ENCODE results near the gene CAPN5.

Gene CAPN5

DNA sequence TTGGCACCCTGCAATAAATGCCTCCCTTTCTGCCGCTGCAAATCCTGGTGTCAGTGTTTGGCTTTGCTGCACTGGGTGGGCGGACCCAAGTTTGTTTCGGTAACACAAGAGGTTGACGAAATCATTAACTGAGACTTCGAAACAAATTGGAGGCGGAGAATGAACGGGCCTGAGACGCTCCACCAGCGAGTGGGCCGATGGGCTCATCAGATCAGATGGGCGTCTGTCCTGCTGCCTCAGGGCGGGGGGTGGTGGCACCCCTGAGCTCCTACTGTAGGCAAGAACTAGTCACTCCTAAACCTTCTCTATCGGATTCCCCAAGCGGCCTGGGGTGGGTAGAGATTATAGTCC lies 918 bp upstream of the CAPN5 start:
- DNase-seq (ENCODE audit: low read depth), result peak; percentile 72

DNA sequence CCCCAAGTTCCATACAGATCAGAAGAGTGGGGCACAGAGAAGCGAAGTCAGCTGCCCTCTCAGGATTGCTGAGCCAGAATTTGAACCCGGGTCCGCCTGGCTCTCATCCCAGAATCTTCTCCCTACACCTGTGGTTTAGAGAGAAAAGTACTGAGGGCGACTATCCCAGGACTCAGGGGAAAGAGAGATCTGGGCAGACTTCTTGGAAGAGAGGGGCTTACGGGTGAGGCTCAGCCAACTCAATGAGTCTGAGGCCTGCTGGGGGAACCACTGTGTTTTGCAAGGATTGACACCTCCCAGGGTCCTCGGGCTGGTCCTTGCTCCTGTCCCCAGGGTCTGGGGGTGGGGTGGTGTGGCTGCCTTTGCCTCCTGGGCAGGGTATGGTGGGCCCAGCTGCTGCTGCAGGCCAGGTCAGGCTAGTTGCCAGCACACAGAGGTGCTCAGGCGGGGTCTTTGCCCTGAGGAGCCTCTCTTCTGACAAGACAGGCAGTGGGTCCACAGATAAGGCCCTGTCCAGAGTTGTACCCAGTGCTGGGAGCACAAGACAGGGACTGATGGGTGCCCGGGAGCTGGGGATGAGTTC lies 1.2 kb downstream of the CAPN5 start:
- no peak for DNase-seq (ENCODE audit: low read depth)

DNA sequence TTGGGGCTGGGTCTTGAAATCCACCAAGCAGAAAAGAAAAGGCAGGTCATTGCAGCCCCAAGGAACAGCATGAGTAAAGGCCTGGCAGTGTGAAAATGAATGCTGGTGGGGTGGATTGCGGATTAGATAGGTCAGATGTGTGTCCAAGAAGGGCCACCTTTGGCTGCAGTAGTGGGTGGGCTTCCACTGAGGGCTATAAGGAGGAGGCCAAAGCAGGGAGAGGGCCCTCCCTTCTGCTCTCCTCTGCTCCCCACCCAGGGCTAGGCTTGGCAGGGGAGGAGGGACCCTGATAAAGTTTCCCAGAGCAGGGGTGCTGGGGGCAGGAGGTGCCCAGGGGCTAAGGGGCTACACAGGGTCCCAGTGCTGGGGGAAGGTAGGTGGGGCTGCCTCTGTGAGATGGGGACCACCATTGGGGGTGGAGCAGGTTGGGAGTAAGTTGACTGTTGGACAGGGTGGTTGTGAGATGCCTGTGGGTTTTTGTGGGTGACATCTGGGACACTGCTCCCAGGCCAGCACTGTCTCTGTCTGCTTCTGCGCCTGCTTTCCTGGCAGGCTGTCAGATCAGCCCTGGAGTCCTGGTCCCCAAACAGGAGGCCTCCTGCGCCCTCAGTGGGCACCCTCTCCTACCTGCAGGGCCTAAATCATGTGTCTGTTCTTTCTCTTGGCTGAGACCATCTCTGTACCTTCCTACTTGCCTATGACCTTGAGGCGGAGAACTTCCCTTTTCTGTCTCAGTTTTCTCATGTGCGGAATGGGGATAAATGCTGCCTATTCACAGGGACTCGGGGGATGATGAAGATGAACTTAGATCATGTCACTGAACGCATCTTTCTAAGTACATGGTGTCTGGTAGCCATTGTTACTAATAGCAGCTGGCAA lies 1.9 kb downstream of the CAPN5 start:
- DNase-seq (ENCODE audit: low read depth), result no peak

DNA sequence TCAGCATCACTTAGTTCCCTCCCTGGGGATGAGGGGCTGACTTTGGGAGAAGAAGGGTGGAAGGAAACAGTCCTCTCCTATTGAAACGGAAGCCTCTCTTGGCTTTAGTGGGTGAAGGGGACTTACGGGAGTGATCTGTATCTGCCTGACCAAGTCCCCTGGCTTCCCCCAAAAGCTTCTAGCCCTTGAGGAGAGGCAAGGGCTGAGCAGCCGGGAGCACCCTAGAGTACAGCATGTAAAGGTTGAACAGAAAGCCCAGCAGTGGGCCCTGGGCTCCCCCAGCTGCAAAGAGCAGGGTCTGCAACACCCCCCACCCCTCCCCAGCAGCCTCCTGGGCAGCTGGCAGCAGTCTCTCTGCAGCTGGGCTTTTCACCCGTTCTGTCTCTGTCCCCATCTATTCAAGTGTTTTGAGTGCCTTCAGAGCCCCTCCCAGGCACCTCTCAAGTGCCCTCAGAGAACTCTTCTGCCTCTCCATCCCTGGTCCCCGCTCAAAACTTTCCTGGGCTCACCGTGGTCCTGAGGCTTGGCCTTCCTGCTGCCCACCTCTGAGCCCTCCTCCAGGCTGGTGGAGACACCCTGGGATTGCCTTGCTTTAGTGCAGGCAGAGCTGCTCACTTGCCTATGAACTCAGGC lies 2.7 kb downstream of the CAPN5 start:
- no peak for DNase-seq (ENCODE audit: low read depth)

DNA sequence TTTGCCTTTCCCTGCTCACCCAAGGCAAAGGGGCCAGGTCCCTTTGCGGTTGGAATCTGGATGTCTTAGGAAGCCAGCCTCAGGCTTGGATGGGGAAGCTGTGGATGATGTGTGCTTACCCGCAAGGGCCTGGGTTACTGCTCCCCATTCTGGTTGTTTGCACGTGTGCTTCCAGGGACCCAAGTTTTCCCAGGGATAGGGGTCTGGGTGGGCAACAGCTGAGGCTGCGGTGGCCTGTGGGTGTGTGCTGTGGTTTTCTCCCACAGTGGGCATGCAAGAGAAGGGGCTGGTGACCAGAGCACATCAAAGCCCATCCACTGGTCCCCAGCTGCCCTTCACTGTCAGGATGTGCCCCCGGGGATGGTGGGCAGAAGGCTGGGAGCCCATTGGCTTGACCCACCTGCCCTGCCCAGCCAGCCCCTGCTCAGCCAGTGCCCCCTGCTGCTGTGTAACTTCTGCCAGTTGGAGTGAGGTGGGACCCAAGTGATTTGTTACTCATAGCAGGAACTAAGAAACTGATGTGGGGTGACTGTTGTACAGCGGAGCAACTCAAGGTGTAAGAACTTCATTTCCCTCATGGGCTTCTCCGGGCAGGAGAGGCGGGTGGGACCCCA lies 3.3 kb downstream of the CAPN5 start:
- no peak for DNase-seq (ENCODE audit: low read depth)

DNA sequence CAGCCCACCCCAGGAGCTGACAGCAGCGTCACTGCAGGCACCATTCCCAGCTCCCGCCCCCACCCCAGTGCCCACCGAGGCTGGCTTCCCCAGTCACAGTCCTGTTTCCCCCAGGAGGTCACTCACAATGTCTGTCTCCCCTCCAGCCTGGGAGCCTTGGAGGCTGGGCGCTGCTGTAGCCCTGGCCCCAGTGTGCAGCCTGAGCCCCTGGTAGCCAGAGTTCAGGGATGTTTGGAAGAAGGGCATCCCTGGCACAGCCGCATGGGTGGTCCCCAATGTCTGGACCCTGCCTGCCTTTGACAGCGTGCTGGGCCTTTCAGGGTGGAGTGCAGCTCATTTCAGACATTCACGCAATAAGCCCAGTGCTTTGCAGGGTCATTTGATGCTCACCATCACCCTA lies 4.3 kb downstream of the CAPN5 start:
- DNase-seq (ENCODE audit: low read depth), result no peak

DNA sequence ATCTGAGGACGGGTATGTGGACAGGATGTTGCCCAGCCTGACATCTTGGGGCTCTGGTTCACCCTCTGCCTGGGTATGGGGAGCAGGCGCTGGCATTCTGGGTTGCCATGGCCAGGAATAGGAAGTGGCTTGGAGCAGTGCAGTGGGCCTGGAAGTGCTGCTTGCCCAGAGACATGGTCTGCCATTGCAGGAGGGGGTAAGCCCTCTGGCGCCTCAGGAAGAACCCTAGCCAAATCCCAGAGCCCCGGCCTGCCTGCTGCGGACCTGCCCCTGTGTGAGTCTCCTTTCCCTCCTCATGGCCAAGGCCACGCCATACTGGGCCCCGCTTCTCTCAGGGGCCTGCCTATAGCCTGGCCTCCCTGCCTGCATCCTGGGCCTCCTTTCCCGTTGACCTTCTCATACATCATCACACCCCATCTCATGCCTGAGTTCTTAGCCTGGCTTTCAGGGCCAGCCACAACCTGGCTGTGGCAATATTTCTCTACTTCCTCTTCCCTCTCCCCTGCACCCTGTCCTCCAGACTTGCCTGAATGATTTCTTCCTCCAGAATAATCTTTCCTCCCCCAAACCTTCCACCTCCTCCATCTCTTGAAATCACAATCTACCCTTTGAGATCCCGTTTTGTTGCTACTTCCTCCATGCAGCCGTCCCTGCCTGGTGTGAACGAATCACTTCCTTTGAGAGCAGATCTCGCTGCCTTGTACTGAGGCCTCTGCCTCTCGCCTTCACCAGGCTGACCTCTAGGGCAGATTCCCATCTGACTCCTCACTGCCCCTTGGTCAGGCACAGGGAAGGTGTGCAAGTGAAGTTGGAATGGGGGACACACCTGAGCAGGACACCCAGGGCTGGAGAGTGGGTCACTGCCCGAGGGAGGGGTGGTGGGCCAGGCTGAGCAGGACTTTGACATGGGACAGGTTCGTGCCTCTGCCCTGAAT lies 5.2 kb downstream of the CAPN5 start:
- no peak for DNase-seq (ENCODE audit: low read depth)

DNA sequence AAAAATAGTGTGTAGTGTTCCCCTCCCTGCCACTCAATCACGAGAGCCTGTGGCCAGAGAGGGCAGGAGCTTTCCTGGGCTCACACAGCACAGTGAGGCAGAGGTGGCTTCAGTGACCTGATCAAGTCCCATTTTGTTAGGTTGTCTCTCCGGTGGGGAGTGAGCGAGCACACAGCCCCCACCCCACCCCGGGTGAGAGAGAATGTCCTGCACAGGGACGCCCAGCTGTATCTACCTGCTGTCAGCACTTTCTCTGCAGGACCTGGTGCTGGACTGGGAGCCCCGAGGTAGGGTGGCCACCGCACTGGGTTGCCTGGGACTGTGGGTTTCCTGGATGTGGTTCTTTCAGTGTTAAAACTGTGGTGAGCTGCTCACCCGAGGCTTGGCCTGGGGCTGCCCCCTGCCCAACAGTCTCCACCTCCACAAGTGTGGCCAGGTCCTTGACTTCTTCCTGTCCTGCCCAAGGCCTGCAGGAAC lies 6.1 kb downstream of the CAPN5 start:
- DNase-seq (ENCODE audit: low read depth), result no peak

DNA sequence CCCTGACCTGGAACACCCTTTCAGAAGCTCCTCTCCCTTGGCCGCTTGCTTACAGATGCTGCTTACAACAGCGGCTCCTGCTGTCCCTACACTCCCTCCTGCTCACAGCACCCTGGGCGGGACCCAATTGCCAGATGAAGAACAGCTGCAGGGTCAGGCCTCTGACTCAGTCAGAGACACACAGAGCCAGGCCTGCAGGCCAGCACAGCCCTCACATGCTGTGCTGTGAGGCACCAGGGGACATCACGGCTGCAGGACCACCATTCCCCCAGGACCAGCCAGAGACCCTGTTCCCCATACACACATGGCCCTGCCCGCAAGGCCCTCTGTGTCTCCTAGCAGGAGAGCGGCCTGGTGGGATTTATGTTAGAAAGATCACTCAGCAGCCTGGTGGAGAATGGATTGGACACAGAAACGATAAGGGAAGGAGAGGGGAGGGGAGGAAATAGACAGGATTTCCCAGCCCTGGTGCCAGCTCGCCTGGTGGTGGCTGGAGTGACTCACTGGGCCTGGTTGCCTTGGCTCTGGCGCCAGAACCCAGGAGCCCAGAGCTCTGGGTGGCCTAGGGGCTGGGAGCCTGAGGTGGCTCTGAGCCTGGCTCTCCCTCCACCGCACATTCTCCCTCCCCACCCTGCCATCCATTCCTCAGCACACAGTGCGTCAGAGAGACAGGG lies 6.7 kb downstream of the CAPN5 start:
- DNase-seq (ENCODE audit: low read depth), result peak; percentile 92

DNA sequence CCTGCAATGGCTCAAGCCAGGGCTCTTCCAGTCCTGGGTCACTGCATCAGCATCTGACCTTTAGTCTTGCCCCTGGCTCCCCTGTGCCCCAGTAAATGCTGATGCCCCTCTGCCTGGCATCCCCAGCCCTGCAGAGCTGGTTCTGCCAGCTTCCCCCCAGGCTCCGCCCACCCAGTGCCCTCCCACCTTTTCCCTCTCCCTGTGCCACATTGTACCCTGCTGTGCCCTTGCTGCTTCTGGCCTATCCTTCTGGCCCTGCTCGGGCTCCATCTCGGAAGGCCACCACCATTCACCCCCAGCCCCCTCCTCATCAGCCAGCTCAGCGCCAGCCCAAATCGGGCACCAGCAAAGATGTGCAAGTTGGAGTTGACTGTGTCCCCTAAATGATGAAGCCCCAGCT lies 7.4 kb downstream of the CAPN5 start:
- no peak for DNase-seq (ENCODE audit: low read depth)

DNA sequence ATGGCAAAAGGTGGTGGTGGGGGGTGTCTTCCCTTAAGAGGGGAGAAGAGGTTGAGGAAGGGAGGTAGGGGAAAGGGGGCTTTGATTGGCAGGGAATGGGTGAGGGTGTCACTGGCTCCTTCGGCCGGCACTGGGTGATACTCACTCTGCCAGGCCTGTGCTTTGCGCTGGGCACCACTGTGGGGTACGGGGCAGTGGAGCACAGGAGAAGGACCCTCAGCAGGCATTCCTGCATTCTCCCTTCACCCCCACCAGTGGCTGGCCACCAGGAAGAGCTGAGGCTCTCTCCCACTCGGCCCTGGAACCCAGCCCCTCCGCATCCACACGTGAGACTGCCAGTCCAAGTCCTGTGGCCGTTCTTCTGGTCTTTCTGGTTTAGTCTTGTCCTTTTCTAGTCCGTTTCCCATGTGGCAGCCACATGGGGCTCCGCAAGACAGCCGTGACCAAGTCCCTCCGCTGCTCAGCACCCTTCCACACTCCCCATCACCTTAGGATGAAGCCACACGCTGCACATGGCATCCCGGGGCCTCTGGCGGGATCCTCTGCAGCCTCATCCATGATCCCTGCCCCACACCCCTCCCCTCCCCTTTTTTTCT lies 8.0 kb downstream of the CAPN5 start:
- no peak for DNase-seq (ENCODE audit: low read depth)

DNA sequence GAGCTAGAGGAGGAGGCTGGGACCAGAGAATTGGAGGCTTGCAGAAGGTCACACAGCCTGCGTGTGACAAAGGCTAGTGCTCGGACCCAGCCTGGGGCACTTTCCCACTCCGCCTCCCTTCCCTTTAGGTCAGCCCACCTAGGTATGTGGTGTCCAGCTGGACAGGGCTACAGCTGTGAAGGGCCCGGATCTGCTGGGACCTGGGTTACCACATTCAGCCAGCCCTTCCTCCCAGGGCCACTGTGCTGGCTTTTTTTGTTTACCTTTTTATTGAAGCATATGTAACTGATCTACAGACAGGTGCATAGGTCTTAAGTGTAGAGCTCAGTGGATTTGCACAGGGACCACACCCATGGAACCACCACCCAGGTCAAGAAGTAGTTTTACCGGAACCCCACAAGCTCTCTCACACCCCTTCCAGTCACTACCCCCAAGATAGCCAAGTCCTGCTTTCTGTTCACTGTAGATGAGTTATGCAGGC lies 8.7 kb downstream of the CAPN5 start:
- no peak for DNase-seq (ENCODE audit: low read depth)

DNA sequence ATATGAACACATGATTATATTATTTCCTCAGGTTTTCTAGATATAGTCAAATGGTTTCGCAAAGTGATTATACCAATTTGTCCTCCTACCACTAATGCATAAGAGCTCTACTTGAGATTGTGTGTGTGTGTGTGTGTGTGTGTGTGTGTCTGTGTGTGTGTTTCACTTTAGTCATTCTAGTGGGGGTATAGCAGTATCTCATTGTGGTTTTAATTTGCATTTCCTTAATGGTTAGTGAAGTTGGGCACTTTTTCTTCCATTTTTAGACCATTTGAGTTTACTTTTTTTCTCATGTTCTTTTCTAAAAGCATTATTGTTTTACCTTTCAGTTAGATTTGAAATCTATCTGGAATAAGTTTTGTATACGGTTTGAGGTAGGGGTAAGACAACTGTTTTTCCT lies 12.9 kb downstream of the CAPN5 start:
- no peak for DNase-seq (ENCODE audit: low read depth)

DNA sequence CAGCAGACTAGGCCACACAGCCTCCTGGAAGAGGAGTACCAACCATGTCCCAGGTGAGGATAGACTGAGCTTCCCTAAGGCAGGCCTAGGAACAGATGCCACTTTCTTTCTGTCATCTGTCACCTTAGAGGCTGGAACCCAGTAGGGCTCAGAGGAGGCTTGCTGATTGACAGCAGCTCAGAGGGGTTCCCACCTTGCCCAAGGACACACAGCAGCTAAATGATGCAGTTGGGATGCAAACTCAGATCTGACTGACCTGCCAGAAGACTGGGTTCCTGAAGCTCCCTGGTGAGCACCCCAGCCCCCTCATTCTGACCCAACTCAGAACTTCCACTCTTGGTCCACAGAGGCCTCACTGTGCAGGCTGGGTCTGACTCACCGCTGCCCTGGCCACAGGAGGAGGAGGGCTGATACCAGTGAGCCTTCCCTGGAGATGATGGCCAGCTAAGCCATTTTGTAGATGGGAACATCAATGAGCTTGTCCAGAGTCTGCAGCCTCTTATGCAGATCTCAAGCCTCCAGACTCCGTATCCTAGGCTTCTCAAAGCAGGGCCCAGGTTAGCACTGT lies 14.0 kb downstream of the CAPN5 start:
- DNase-seq (ENCODE audit: low read depth), result no peak

DNA sequence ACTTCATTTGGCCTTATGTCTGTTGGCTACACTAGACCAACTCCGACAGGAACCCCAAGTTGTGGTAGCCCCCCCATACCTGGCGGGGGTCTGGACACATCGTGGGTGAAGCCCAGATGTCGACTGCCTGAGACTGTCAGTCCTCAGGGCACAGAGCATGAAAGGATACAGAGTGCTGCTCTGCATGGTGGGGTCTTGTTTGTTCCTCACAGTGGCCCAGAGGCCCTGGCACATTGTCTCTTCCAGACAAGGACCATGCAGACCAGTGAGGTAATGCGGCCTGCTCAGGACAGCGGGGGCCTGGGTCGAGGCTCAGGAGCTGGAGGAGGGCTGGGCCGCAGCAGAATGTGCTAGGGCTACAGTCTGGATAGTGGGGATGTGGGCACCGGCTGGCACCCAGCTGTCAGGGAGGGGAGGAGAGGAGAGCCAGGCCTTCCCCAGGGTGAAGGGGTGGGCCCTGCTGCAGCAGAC lies 14.6 kb downstream of the CAPN5 start:
- DNase-seq (ENCODE audit: low read depth), result no peak

DNA sequence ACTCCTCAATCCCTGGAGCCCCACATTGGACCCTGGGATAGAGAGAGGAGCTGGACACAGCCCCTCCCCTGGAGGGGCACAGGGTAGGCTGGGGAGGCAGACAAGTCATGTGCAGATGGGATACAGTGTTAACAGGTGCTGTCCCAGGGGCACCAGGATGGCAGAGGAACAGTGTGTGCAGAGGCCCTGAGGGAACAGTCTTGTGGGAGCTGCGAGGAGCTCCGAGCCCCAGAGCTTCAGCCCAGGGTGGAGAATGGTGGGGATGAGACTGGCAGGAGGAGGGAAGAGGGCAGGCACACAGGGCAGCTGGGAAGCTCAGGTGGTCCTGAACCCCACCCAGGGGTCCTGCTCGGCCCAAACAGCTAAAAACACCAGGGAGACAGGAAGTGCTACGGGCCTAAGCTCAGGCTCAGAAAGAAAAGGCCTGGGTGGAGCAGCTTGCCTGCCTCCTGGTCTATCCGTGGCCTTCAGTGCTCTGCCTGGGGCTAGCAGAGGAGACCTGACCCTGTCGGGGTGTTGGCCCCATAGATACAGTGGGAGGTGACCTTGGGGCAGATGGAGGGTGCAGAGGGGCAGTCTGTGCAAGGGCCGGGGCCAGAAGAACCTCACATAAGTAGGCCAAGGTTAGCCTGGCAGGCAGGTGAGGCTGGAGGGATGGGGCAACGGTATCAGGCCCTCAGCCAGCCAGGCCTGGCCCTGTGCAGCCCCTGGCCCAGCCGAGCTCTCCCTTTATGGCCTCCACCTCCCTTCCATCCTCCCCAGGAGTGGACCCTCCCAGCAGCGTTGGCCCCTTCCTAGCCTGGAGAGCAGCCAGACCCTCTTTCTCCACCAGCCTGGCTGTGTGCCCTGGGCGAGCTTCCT lies 15.4 kb downstream of the CAPN5 start:
- no peak for DNase-seq (ENCODE audit: low read depth)

DNA sequence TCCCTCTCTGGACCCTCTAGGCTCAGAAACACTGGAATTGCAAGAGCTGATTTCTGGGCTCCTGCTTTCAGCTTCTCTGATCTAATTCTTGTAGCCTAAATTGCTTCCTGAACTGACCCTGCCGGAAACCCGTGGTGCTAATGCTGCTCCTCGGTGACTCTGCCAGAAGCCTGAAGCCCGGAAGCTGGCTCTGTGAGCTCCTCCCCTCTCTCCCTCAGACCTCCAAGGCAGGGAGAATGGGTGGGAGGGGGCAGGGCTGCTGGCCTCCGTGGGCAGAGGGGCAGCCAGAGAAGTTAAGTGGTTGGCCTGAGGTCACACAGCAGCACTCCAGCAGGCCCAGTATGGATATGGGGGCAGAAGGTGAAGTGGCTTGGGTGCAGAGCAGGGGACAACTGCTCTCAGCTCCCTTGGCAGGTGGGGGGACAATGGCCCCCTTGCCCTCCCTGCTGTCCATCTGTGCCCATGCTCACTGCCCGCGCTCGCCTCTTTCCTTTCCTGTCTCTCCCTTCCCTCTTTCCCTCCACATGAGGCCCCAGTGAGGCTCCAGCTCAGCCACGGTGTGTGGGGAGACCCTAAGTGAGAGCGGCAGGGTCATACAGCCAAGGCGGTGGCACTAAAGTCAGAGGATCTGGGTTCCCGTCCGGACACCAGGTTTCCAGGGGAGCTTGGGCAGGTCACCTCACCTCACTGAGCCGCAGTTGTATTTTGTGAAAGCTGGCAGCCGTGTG lies 16.2 kb downstream of the CAPN5 start:
- no peak for DNase-seq (ENCODE audit: low read depth)

DNA sequence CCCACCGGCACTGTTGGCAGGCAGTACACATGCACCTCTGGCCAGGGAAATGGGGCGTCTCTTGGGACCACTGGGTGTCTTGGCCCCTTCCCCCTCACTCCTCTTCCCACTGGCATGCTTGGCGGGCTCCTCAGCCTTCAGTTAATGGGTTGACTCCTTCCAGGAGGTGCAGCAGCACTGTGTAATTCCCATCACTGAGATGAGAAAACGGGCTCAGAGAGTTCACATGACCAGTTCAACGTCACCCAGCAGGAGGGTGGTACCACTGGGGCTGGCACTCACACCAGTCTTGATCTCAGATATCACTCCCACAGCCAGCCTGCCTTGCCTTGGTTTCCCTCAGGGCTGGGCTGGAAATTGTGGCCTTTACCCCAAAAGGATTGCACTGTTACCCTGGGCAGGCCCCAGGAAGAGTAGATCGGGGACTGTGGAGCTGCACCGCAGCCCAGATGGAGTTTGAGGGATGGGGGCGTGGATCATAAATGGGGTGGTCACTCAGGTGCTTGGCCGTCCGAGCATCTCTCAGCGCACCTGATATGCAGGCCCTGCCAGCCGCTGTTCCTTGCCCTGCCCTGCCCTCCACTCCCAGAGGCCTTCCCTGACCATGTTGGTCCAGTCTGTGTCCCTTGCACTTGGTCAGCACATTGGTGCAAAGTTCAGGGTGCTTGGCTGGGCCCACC lies 16.9 kb downstream of the CAPN5 start:
- no peak for DNase-seq (ENCODE audit: low read depth)

Data from fibroblast of the conjunctiva (primary cell).